HCT116 (cell line): ENCODE measurements around the gene ANTXR2. TPM values are rescaled to one million over a fixed set of nuclear protein-coding genes. Genes with fewer than 3 reads are reported as not detected.

Source experiments
- ATAC-seq: fragments of 200-7000 bp; cut with Tn5 transposase; 2 replicates; pipeline ENCODE4 v1.9.1; 2020; ENCODE audit warnings: mild to moderate bottlenecking, moderate library complexity
- BruUV-seq: library from RNA; stranded (reverse); fragments of 400-500 nt; replicated peaks from 2 replicates; lab custom pipeline; 2021; lab: Mats Ljungman, UMichigan
- CTCF ChIA-PET: fragments of 300-600 bp; sonication (Branson Sonifier 250); formaldehyde crosslinking; loops from one replicate; lab custom pipeline; 2021; ENCODE audit warnings: antibody characterized with exemption; lab: Charles Lee
- POLR2A ChIA-PET: fragments of 300-600, 350-600 bp; sonication (Branson Sonifier 250); formaldehyde crosslinking; loops from one replicate; lab custom pipeline; 2021; ENCODE audit warnings: antibody characterized with exemption; lab: Charles Lee
- RAD21 ChIA-PET, 2 experiments: fragments of 300-600 bp; sonication (Branson Sonifier 250); formaldehyde crosslinking; loops; one replicate each; lab custom pipeline; 2023; ENCODE audit warnings: low total read pairs in 2 of 2; ENCODE audit not compliant: uncharacterized antibody in 2 of 2, unreplicated experiment in 2 of 2, low non-redundant PET in 1 of 2; lab: Charles Lee
- DNase-seq: peaks from one replicate; pipeline ENCODE4 v3.0.0-alpha.2; 2010; ENCODE audit warnings: low read depth, low spot score
- H2AFZ ChIP-seq: fragments of 200-600 bp; shearing (Covaris generic), sonication (generic); 2 replicates; pipeline ENCODE4 v1.6.1; 2017; ENCODE audit warnings: low read depth, mixed run types, mixed read lengths, antibody characterized with exemption, low read length; ENCODE audit not compliant: poor library complexity, severe bottlenecking
- H3K27ac ChIP-seq: 2 replicates; pipeline ENCODE4 v1.5.1; 2012; ENCODE audit warnings: low read depth, low read length
- H3K27me3 ChIP-seq: fragments of 200-600 bp; sonication (generic); 2 replicates; pipeline ENCODE4 v1.6.1; 2016; ENCODE audit warnings: mixed run types, low read length, mixed read lengths; ENCODE audit not compliant: insufficient read depth
- H3K36me3 ChIP-seq, 2 experiments: fragments of 200-500 bp in 1 of 2; fragments of 200-600 bp in 1 of 2; sonication (Bioruptor generic) in 1 of 2; sonication (generic) in 1 of 2; 2 replicates each; pipeline versions ENCODE4 v1.5.1 to v1.6.1; 2014 to 2016; ENCODE audit warnings: low read length in 2 of 2, inconsistent platforms in 1 of 2, mixed read lengths in 1 of 2, mixed run types in 1 of 2; ENCODE audit not compliant: insufficient read depth in 2 of 2, control insufficient read depth in 1 of 2
- H3K4me1 ChIP-seq, 2 experiments: fragments of 200-600 bp in 1 of 2; sonication (generic) in 1 of 2; 2 replicates each; pipeline versions ENCODE4 v1.5.1 to v1.6.1; 2012 to 2017; ENCODE audit warnings: low read length in 2 of 2, inconsistent platforms in 1 of 2, mild to moderate bottlenecking in 1 of 2, mixed read lengths in 1 of 2, mixed run types in 1 of 2, moderate library complexity in 1 of 2; ENCODE audit not compliant: insufficient read depth in 2 of 2, control insufficient read depth in 1 of 2
- H3K4me2 ChIP-seq: fragments of 200-600 bp; sonication (generic); 2 replicates; pipeline ENCODE4 v1.6.1; 2017; ENCODE audit warnings: mixed run types, low read length, mixed read lengths
- H3K4me3 ChIP-seq, 2 experiments: fragments of 200-600 bp in 1 of 2; sonication (generic) in 1 of 2; replicated peaks in 1 of 2; 2 replicates each; pipeline ENCODE4 v1.5.1; 2011 to 2016; ENCODE audit warnings: low read length in 2 of 2, control low read depth in 1 of 2, low read depth in 1 of 2, mild to moderate bottlenecking in 1 of 2, mixed read lengths in 1 of 2, mixed run types in 1 of 2
- H3K79me2 ChIP-seq: fragments of 200-600 bp; sonication (generic); 2 replicates; pipeline ENCODE4 v1.6.1; 2017; ENCODE audit warnings: mild to moderate bottlenecking, mixed run types, low read length, moderate library complexity, mixed read lengths; ENCODE audit not compliant: insufficient read depth
- H3K9ac ChIP-seq: fragments of 200-600 bp; sonication (generic); 2 replicates; pipeline ENCODE4 v1.6.1; 2016; ENCODE audit warnings: low read length, mixed read lengths
- H3K9me2 ChIP-seq: fragments of 200-600 bp; sonication (generic), shearing (Covaris generic); 2 replicates; pipeline ENCODE4 v1.6.1; 2017; ENCODE audit warnings: mixed run types, mild to moderate bottlenecking, moderate library complexity; ENCODE audit not compliant: insufficient read depth
- H3K9me3 ChIP-seq, 2 experiments: fragments of 200-500 bp in 1 of 2; fragments of 200-600 bp in 1 of 2; sonication (Bioruptor generic) in 1 of 2; sonication (generic) in 1 of 2; 2 replicates each; pipeline ENCODE4 v1.6.1; 2014 to 2017; ENCODE audit warnings: low read length in 2 of 2, mixed read lengths in 2 of 2, inconsistent platforms in 1 of 2, low read depth in 1 of 2, mild to moderate bottlenecking in 1 of 2, mixed run types in 1 of 2, moderate library complexity in 1 of 2; ENCODE audit not compliant: control insufficient read depth in 1 of 2, insufficient read depth in 1 of 2
- H4K20me1 ChIP-seq: fragments of 200-600 bp; sonication (generic), shearing (Covaris generic); 2 replicates; pipeline ENCODE4 v1.6.1; 2017; ENCODE audit warnings: mixed run types, mild to moderate bottlenecking, moderate library complexity; ENCODE audit not compliant: insufficient read depth
- CBX3 ChIP-seq: IDR thresholded peaks from 2 replicates; pipeline ENCODE4 v1.6.1; 2012; ENCODE audit warnings: low read depth
- EGR1 ChIP-seq: IDR thresholded peaks from 2 replicates; pipeline ENCODE4 v1.6.1; 2012; ENCODE audit warnings: low read depth
- ELF1 ChIP-seq: IDR thresholded peaks from 2 replicates; pipeline ENCODE4 v1.6.1; 2012; ENCODE audit warnings: low read depth, borderline replicate concordance
- EZH2 ChIP-seq: fragments of 200-600 bp; sonication (generic); IDR thresholded peaks from 2 replicates; pipeline ENCODE4 v1.6.1; 2017; ENCODE audit warnings: antibody characterized with exemption, mixed run types
- EZH2phosphoT487 ChIP-seq: fragments of 200-600 bp; IDR thresholded peaks from 2 replicates; pipeline ENCODE4 v1.6.1; 2018; ENCODE audit warnings: antibody characterized with exemption, borderline replicate concordance
- FOSL1 ChIP-seq: IDR thresholded peaks from 2 replicates; pipeline ENCODE4 v1.6.1; 2012; ENCODE audit warnings: low read depth
- POLR2A ChIP-seq: IDR thresholded peaks from 2 replicates; pipeline ENCODE4 v1.7.0; 2011; ENCODE audit warnings: borderline replicate concordance; ENCODE audit not compliant: insufficient read depth, insufficient read length; ENCODE audit errors: extremely low read depth
- POLR2AphosphoS5 ChIP-seq: IDR thresholded peaks from 2 replicates; pipeline ENCODE4 v1.6.1; 2011; ENCODE audit warnings: mild to moderate bottlenecking, low read depth, low read length, moderate library complexity
- SIN3A ChIP-seq: IDR thresholded peaks from 2 replicates; pipeline ENCODE4 v1.6.1; 2012; ENCODE audit warnings: low read depth
- SRF ChIP-seq: IDR thresholded peaks from 2 replicates; pipeline ENCODE4 v1.6.1; 2012; ENCODE audit warnings: low read depth
- TCF7L2 ChIP-seq: IDR thresholded peaks from 2 replicates; pipeline ENCODE4 v1.7.0; 2011; ENCODE audit warnings: borderline replicate concordance, inconsistent platforms; ENCODE audit not compliant: insufficient read depth, insufficient read length; ENCODE audit errors: extremely low read depth
- ZFX ChIP-seq: fragments of 450-650 bp; IDR thresholded peaks from 2 replicates; pipeline ENCODE4 v1.6.1; 2017
- ZNF274 ChIP-seq: fragments of 200-500 bp; sonication (Bioruptor generic); IDR thresholded peaks from 2 replicates; pipeline ENCODE4 v1.6.1; 2014; ENCODE audit warnings: mild to moderate bottlenecking, low read depth, low read length, inconsistent platforms
- intact Hi-C: fragments of 100-400 bp; cut with micrococcal nuclease; formaldehyde crosslinking; loops from 2 replicates; pipeline ENCODE4 v1.10.0; 2022
- total RNA-seq: library from RNA; stranded (reverse); gene quantifications from one replicate; pipeline ENCODE4 v1.2.1, GENCODE V29; 2021; ENCODE audit not compliant: unreplicated experiment
- TF ChIP-seq, protein P1 (sequence below), 3 experiments: fragments of 200-600 bp in 1 of 3; sonication (generic) in 1 of 3; IDR thresholded peaks in 2 of 3; conservative IDR thresholded peaks in 1 of 3; 2 replicates each; pipeline ENCODE4 v1.5.1; 2012 to 2017; ENCODE audit warnings: low read depth in 2 of 3, low read length in 2 of 3, antibody characterized with exemption in 1 of 3, borderline replicate concordance in 1 of 3, control low read depth in 1 of 3, mild to moderate bottlenecking in 1 of 3, mixed read lengths in 1 of 3, mixed run types in 1 of 3, moderate library complexity in 1 of 3; ENCODE audit not compliant: insufficient read depth in 1 of 3
- TF ChIP-seq, protein P2 (sequence below): IDR thresholded peaks from 2 replicates; pipeline ENCODE4 v1.6.1; 2012
- TF ChIP-seq, protein P3 (sequence below): IDR thresholded peaks from 2 replicates; pipeline ENCODE4 v1.6.1; 2011; ENCODE audit warnings: mild to moderate bottlenecking, low read length, moderate library complexity; ENCODE audit not compliant: insufficient replicate concordance; ENCODE audit errors: extremely low read depth

ANTXR2 gene
- total RNA-seq, 1 experiment from 2014 or later: 6.3 TPM

DNA sequence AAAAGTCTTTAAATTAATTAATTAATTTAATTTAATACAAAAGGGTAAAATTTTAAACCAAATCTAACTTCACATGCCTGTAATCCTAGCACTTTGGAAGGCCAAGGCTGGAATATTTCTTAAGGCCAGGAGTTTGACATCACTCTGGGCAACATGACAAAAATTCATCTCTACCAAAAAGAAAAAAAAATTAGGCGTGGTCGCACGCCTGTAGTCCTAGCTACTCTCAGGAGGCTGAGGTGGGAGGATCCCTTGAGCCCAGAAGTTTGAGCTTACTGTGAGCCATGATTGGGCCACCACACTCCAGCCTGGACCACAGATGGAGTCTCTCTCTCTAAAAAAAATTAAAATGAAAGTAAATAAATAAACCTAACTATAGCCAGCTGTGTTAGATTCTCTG lies 39.2 kb upstream of the ANTXR2 start:
- ChIA-PET CTCF (no interaction called here), POLR2A (no interaction called here), RAD21 (no interaction called here)
- H3K4me3 ChIP-seq: no peak overlapping the region
- H3K4me2 ChIP-seq: no peak overlapping the region
- H3K9ac ChIP-seq: no peak overlapping the region
- peaks cover 6 to 12% of the 10 kb centered on the region in 2 experiments for H3K4me1 ChIP-seq
- no peak for DNase-seq
- H3K9me3 ChIP-seq: peaks cover 0 to 2% of the 10 kb centered on the region in 2 experiments; a peak in 1 of 4 replicates
- intact Hi-C loops: no loop called here
- no peaks in the 10 kb centered on the region for H3K79me2 ChIP-seq
- H4K20me1 ChIP-seq: no peaks in the 10 kb centered on the region
- H3K36me3 ChIP-seq: no peaks in the 10 kb centered on the region
- no peak overlapping the region for H2AFZ ChIP-seq
- H3K9me2 ChIP-seq: no peaks in the 10 kb centered on the region
- no TSS peak for BruUV-seq
- TF ChIP-seq FOSL1: no peak
- TF ChIP-seq ZNF274: no peak
- TF ChIP-seq, protein P1, sequence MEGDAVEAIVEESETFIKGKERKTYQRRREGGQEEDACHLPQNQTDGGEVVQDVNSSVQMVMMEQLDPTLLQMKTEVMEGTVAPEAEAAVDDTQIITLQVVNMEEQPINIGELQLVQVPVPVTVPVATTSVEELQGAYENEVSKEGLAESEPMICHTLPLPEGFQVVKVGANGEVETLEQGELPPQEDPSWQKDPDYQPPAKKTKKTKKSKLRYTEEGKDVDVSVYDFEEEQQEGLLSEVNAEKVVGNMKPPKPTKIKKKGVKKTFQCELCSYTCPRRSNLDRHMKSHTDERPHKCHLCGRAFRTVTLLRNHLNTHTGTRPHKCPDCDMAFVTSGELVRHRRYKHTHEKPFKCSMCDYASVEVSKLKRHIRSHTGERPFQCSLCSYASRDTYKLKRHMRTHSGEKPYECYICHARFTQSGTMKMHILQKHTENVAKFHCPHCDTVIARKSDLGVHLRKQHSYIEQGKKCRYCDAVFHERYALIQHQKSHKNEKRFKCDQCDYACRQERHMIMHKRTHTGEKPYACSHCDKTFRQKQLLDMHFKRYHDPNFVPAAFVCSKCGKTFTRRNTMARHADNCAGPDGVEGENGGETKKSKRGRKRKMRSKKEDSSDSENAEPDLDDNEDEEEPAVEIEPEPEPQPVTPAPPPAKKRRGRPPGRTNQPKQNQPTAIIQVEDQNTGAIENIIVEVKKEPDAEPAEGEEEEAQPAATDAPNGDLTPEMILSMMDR (IDR thresholded peaks at IDR 0.05 in 2 of 3, conservative IDR thresholded peaks at IDR 0.05 in 1 of 3; ENCODE audit: borderline replicate concordance in 1 of 3, insufficient read depth in 1 of 3, low read depth in 2 of 3, low read length in 2 of 3): no peak
- TF ChIP-seq EZH2phosphoT487: no peak
- TF ChIP-seq SRF: no peak
- TF ChIP-seq SIN3A: no peak
- TF ChIP-seq TCF7L2: no peak
- no peak for TF ChIP-seq POLR2AphosphoS5
- TF ChIP-seq, protein P2, sequence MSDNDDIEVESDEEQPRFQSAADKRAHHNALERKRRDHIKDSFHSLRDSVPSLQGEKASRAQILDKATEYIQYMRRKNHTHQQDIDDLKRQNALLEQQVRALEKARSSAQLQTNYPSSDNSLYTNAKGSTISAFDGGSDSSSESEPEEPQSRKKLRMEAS: no peak
- no peak for TF ChIP-seq EGR1
- no peak for TF ChIP-seq EZH2
- TF ChIP-seq ELF1: no peak
- TF ChIP-seq, protein P3, sequence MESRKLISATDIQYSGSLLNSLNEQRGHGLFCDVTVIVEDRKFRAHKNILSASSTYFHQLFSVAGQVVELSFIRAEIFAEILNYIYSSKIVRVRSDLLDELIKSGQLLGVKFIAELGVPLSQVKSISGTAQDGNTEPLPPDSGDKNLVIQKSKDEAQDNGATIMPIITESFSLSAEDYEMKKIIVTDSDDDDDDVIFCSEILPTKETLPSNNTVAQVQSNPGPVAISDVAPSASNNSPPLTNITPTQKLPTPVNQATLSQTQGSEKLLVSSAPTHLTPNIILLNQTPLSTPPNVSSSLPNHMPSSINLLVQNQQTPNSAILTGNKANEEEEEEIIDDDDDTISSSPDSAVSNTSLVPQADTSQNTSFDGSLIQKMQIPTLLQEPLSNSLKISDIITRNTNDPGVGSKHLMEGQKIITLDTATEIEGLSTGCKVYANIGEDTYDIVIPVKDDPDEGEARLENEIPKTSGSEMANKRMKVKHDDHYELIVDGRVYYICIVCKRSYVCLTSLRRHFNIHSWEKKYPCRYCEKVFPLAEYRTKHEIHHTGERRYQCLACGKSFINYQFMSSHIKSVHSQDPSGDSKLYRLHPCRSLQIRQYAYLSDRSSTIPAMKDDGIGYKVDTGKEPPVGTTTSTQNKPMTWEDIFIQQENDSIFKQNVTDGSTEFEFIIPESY: no peak
- no peak for TF ChIP-seq CBX3
- no peak for TF ChIP-seq ZFX
- no peak for TF ChIP-seq POLR2A
- no peak for ATAC-seq
- no peak overlapping the region for H3K27ac ChIP-seq
- no peaks in the 10 kb centered on the region for H3K27me3 ChIP-seq
